OCI-LY3 (cell line): Measurements from ENCODE around the gene NPIPA5.
"Not testable (repeated sequence)": the region's sequence is repeated elsewhere in the genome, so short reads cannot be mapped to it uniquely, and the experiment has no call there.

Experiments used
- CTCF ChIP-seq: fragments of 200-600, 300-600 bp; sonication (generic); IDR thresholded peaks from 2 replicates; pipeline ENCODE4 v1.5.1; 2014; ENCODE audit warnings: antibody characterized with exemption, low read length, low read depth
- EZH2phosphoT487 ChIP-seq: fragments of 200-600 bp; shearing (Covaris generic); IDR thresholded peaks from 2 replicates; pipeline ENCODE4 v1.6.1; 2018; ENCODE audit warnings: antibody characterized with exemption, mixed run types, low read depth

GRCh38 chr16:15421696-15422095 lies 43.6 kb upstream of the NPIPA5 start:
- not testable (repeated sequence) for TF ChIP-seq CTCF, EZH2phosphoT487
